Activated CD4-positive, alpha-beta T cell treated with anti-CD3 and anti-CD28 coated beads, Interleukin-10, Interleukin-2, amounts not matched to agents 100 ng/mL and 50 ng/mL, durations not matched to agents 16 hours and 8 hours (primary cell): ENCODE data around the gene HOXA10.

Experiments
- DNase-seq: peaks from one replicate; pipeline ENCODE4 v3.0.0-alpha.2; 2020

The HOXA10 gene

GRCh38 chr7:27128034-27128433 lies 46.1 kb downstream of the HOXA10 start:
- no peak for DNase-seq

DNA sequence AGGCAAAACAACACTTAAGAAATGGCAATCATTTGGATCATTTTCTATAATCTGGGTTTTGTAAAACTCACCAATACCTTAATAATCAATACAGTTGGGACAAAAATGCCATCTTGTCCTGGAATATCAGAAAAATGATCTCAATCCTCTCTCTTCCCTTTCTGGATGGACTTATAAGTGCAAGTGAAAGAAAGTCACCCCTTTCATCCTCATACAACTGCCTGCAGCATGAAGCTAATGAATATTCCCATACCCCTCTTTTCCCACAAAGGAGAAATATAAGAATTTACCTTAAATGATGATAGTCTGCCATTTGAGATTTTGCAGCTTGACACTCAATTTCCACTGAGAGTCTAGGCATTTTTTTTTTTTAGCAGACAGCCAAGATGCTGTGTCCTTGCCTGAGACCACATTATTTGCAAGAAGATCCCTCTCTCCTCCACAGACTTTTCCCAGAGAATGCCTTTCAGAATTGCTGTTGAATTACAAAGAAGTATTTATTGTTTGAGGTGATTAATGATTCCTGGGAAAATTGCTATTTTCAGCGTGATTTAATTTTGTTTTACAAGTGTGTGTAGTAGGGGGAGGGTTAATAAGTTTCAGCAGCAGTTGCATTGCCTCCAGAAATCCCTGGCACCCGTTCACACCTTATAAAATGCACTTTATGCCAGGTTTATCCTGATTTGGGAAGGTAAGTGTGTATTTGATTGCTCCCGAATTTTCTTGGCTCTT lies 47.4 kb downstream of the HOXA10 start:
- no peak for DNase-seq

- no peak for DNase-seq
Measured at GRCh38 chr7:27125986-27126394, 48.1 kb downstream of the HOXA10 start.

- DNase-seq = no peak
Measured at GRCh38 chr7:27124902-27125689, 49.0 kb downstream of the HOXA10 start.

GRCh38 chr7:27124096-27124901 lies 49.8 kb downstream of the HOXA10 start:
- DNase-seq = no peak

DNA sequence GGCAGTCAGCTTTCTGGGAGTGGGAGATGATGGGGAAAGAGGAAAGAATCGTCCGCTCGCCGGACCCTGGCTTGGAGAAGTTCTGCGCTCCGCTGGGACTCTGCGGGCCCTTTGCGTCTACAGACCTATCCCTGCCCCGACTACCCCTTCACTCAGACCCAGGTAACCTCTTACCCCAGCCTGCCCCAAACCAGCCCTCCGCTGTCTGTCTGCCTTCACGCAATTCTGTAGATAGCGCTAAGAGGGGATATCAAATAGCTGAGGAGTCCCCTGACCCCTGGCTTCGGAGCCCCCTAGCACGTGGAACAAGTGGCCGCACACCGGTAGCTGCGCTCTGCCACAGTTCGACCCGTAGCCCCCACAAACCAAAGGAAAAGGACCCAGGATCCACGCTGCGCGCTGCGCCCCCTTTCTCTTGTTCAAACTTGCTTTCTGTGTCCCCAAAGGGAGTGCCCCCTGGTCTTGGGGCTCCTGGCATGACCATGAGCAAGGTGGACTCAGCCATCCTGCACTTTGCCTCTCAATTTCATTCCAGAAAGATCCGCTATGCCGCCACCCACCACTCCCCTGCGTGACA lies 50.6 kb downstream of the HOXA10 start:
- DNase-seq = no peak

- DNase-seq = no peak
Measured at GRCh38 chr7:27123007-27123476, 51.1 kb downstream of the HOXA10 start.

DNA sequence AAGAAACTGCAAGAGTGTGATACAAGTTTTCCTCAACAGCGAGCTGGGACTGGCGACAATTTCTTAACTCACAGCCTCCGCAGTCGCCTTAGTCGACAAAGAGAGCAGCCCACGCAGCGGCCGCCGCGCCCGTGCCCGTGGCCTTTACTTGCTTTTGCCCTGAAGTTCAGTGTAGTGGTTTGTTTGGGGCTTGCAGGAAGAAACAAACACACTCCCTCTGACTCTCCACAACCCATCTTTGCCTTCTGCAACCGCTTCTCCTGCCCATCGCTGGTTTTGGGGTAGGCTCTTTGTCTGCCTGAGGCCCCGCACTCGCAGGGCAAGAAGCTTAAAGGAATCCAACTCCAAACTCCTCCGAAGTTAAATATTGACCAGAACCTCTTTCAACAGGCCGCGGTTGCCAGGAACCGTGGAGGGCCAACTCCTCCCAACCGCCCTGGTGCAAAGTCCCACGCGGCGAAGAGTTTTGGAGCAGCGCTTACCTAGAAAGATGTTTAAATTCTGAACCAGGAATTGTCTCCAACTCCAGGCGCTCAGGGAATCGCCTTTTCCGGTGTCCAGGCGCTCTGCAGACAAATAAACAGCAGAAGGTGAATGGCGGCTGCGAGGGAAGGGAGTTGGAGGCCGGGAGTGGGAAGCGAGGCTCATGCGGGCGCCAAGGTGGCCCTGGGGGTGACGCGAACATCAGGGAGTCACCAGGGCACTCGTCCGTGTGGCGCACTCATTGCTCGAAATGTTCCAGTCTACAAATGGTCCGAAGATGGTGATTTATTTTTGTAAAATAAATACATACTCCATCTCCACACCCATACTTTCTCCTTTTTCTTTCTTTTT lies 51.8 kb downstream of the HOXA10 start:
- no peak for DNase-seq

DNA sequence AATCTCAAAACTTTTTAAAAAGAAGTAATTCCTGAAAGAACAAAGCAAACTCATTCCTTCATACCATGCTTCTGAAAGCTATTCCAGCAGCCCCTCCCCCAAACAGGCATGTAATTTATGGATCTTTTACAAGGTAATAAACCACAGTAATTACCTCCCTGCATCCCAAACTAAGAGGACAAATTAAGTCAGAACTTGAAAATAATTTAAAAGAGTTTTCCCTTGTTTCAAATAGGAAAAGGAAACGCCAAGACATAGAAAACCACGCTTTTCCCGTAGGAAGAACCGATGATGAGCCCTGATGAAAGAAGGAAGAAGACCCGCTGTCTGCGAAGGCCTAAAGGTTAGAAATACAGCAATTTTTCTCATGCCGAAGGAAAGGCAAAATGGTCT lies 52.4 kb downstream of the HOXA10 start:
- no peak for DNase-seq
